GM18505 (cell line): ENCODE results near the gene CCND1.

Experiments
- ATAC-seq: cut with Tn5 transposase; IDR thresholded peaks from one replicate; pipeline ENCODE4 v1.9.1; 2021; ENCODE audit not compliant: unreplicated experiment
- POLR2A ChIP-seq: IDR thresholded peaks from 4 replicates; pipeline ENCODE4 v1.6.1; 2011; ENCODE audit warnings: borderline replicate concordance; ENCODE audit not compliant: insufficient read depth, insufficient read length; ENCODE audit errors: extremely low read depth

CCND1 gene

DNA sequence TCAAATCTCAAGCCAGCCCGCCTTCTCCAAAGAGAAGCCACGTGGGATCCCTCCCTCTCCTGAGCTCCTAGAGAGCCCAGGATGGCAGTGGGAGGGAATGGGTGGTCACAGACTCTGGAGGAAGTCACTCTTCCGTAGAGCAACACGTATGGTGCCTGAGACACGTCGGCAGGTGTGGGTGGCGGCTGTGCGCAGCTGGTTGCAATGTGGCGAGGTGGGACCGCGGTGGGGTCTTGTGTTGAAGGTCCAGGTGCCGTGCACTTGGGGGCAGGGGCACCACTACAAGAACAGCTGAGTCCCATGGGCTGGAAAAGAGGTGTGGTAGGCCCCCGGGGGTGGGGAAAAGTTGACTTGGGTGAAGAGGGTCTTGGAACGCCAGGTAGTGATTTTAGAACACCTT lies 13.4 kb upstream of the CCND1 start:
- ATAC-seq = no peak
- no peak for TF ChIP-seq POLR2A

DNA sequence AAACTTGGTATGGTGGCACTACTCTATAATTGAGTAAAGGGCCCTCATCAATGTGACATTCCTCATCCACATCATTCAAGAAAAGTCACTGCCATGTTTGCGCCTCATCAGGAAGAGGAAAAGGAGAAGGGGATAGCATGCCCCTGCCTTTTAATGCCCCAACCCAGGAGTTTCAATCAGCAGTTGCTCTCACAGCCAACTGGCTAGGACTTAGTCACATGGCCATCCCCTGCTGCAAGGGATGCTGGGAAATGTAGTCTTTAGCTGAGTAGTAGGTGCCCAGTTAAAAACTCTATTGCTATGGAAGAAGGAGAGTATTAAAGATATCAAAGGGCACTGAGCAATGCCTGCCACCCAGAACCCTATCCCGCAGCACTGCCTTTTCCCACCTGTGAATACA lies 10.9 kb upstream of the CCND1 start:
- ATAC-seq = no peak
- no peak for TF ChIP-seq POLR2A

DNA sequence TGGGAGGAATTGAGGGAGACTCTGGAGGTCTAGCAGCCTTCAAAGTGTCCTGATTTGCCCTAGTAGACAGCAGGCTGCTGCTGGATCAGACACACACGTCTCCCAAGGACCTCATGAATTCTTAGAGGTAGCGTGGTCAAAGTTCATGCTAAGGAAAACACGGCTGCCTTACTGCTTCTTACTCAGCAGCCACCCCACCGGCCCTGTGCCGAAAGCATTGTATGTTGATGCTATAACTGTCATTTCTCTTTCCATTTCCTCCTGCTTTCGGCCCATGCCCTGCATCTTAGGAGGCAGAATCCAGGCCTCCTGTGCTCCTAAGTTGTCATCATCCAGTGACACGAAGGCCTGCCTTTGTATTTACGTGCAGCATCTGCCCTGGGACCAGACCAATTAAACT lies 10.5 kb upstream of the CCND1 start:
- ATAC-seq = no peak
- no peak for TF ChIP-seq POLR2A

DNA sequence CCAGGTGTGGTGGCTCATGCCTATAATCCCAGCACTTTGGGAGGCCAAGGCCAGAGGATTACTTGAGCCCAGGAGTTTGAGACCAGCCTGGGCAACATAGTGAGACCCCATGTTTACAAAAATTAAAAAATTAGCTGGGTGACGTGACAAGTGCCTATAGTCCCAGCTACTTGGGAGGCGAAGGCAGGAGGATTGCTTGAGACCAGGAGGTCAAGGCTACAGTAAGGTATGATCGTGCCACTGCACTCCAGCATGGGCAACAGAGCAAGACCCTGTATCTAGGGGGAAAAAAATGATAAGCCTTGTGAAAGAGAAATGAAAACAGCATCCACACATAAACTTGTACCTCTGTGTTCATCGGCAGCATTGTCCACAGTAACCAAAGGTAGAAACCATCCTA lies 8.1 kb upstream of the CCND1 start:
- no peak for TF ChIP-seq POLR2A

DNA sequence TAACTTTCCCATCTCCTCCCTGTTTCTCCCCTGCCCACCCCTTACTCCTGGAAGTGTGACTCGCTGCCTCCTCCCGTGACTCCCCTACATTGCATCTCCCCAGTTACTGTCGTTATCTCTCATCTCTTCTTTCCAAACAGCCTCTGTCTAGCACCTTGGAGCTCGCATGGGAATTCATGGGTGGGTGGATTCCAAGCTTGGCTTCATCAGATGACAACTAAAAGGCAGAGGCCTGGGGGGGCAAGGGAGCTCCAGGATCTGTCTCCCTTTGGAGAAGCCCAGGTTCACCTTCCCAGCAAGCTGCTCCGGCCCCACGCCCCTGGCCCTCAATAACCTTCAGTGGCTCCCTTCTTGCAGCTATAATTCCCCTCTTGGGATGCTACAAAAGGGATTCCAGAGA lies 6.9 kb upstream of the CCND1 start:
- ATAC-seq = no peak
- TF ChIP-seq POLR2A = no peak

More for the DNA sequence above, 8.1 kb upstream of the CCND1 start:
- no peak for ATAC-seq

DNA sequence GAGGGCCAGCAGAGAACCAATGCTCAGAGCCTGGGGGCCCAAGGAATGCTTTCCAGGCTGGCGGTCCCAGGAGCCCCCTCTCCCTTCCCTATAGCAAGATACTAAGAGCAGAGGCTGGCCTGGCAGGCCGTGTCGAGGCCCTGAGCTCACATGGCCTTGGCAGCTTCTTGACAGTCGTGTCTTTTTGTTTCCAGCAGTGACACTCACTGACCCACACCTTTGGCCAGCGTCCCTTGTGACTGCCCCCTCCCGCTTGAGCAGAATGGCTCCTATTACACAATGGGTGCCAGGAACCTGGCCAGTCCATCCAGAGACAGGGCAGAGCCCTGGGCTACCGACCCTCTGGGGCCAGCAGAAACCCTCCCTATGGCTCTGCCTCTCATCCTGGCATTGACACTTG lies 6.4 kb upstream of the CCND1 start:
- ATAC-seq = no peak
- no peak for TF ChIP-seq POLR2A

DNA sequence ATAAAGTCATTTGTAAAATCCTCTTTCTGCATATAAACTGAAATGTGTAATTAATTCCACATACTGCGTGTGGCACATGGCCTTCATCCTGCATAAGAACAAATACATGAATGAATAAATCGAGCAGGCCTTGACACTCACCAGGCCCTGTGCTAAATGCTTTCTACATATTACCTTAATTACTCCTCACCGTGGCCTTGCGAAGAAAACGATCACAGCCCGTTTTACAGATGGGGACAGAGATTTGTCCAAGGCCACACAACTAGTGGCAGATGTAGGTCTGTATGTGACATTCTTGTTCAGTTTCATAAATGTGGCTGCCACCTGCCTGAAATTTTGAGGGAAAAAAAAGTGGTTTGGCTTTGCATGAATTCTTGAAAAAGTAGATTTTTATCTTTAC lies 5.8 kb upstream of the CCND1 start:
- ATAC-seq = no peak
- no peak for TF ChIP-seq POLR2A

DNA sequence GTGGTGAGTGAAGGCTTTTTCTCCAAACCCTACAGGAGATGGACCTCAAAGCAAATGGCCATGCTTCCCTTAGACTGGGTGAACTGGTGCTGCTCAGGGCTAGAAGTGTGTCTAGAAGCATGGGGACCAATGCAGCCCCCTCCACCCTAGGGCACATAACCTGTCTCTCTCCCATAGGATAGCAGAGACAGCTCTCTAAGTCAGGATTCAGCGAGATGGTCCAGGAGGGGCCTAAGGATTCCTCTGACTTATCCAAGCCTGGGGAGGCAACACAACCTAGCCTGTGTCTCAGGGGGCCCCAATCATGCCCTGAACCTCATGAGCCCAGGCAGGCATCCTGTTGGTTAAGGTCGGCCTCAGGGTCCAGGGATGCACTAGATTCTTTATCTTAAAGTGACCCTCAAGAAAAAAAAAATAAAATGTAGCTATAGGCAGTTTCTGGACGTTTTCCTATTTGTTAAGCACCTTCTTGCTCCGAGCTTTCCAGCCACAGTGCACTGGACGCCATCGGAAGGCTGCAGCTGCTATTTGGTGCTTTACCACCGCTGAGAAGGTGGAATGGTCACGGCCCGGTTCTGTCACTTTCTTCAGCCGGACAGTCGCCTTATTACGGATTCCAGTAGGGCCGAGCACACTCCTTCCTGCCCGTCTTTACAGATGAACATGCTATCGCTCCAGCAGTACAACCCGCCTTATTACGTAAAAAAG lies 5.0 kb upstream of the CCND1 start:
- no peak for TF ChIP-seq POLR2A
- ATAC-seq = no peak

DNA sequence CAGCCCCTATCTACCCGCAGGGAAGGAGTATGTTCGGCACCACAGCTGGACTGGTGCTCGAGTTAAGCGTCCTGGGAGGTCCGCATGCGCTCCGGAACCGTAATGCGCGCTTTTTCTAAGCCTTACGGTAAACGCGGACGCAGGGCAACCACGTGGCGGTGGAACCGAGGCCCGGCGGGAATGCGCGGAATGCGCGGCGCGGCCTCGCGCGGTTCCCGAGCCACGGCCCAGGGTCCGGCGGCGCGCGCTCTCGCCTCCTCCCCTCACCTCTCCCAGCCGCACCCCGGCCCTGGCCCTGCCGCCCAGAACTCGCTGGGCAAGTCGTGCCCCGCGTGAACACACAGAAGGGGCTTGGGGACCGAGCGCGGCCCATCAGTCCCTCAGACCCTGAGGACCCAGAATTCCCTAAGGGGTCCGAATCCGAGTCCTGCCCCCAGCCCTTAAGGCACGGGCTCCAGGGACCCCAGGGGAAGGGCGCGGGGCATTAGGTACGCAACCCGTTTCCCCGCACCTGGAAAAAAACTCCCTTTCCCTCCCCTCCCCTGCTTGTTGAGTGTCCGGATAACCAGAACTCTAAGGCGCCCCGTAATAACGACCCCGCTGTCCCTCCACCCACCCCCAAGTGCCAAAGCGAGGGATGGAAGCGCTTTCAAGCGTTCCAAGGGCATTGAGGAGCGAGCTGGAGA lies 4.3 kb upstream of the CCND1 start:
- no peak for TF ChIP-seq POLR2A
- no peak for ATAC-seq

DNA sequence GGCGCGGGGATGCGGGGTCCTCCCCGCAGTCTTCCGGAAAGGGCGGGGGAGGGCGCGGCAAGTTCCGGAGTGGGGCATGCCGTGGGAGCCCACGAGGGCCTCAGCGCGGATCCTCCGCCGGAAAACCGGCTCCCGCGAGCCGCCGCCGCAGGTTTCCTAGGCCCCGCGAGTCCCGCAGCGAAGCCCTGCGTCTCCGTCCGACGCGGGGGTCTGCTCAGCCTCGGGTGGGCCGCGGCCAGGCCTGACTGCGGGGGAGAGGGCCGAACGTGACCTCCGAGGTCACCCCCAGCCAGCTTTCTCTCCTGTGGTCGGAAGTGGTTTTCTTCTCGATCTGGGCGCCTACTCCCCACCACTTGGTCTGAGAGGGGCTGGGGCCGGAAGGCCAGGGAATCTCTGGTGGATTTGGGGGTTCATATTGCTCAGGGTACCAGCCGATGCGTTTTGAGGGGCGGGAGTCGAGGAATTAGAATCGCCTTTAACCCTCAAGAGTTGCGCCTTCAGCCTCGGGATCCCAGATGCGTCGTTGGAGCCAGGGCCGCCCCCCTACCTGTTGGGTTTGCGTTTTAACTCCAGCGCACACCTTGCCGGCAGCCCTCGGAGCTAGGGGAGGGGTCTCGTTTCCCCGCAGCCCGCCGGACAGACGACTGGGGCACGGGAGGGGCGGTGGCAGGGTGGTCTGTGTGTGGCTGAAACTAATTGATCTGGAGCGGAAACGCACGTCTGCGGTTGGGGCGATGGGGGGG lies 3.6 kb upstream of the CCND1 start:
- TF ChIP-seq POLR2A = no peak
- no peak for ATAC-seq

DNA sequence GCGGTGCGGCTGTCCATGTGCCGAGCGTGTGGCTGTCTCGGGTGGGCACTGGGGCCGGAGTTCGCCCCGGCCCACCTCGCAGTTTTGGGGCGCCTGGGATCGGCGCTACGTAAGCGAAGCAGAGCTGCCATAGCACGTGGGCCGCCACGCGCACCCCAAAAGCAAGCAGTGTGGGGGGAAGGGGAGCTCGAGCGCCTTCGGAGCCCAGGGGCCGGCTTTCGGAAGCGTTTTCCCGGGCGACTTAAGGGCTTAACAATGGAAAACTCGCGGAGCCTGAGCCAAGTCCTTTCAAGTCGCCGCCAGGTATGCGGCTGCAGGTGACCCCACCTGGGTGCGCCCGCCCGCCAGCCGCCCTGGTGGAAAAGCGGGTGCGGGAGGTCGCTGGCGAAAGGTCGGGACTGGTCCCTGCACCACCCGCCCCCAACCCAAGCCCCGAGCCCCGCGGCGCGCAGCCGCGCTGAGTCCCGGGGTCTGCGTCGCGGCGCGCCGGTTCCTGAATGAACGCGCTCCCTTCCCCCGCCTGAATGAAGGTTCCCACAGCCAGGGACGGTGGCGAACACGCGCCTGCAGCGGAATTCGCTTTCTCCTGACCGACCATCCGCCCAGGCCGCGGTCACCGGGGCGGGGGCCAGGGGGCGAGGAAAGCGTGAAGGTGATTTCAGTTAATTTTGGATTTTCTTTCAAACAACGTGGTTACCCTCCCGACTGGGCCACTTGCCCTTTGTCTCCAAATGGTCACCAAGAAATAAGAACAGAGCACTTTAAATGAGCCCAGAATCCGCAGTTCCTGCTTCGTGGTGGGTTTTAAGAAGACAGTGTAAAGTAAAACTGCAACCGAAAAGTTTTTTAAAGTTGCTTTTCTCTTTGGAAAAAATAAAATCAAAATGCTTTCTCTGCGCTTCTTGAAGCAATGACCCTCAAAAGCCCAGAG lies 2.8 kb upstream of the CCND1 start:
- no peak for ATAC-seq

DNA sequence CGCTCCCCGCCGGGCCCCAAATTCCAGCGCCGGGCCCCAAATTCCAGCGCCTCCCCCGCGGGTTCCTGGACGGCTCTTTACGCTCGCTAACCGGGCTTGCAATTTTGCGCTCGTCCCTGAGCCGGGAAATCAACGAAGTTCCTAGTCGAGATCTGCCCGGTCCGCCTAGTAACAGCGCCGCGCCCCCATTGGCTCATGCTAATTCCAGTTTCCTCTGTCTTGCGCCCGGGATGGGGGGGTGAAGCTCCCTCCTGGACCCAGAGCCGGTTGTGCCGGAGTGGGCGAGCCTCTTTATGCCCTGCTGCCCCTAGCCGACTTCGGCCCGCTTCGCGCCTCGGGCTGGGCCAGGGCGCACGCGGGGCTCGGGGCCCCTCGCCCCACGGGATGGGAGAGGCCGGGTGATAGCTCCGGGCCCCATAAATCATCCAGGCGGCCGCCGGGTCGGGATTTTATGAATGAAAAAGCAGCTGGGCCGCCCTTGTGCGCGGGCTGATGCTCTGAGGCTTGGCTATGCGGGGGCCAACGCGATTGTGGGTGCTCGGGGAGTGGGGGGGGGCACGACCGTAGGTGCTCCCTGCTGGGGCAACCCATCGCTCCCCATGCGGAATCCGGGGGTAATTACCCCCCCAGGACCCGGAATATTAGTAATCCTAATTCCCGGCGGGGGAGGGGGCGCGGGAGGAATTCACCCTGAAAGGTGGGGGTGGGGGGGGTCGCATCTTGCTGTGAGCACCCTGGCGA lies 1.8 kb upstream of the CCND1 start:
- TF ChIP-seq POLR2A = no peak
- no peak for ATAC-seq

More for the DNA sequence above, 2.8 kb upstream of the CCND1 start:
- no peak for TF ChIP-seq POLR2A

DNA sequence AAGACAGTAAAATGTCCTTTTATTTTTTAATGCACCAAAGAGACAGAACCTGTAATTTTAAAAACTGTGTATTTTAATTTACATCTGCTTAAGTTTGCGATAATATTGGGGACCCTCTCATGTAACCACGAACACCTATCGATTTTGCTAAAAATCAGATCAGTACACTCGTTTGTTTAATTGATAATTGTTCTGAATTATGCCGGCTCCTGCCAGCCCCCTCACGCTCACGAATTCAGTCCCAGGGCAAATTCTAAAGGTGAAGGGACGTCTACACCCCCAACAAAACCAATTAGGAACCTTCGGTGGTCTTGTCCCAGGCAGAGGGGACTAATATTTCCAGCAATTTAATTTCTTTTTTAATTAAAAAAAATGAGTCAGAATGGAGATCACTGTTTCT lies 1.1 kb upstream of the CCND1 start:
- ATAC-seq = no peak
- no peak for TF ChIP-seq POLR2A
